Naive thymus-derived CD4-positive, alpha-beta T cell (primary cell): ENCODE measurements around the gene SSBP4. TPM values are rescaled to one million over a fixed set of nuclear protein-coding genes. Genes with fewer than 3 reads are reported as not detected.

Source experiments
- ATAC-seq: fragments of 150-1000 bp; cut with Tn5 transposase; 2 replicates; pipeline ENCODE4 v1.10.0; 2021; ENCODE audit warnings: mild to moderate bottlenecking, moderate library complexity
- CTCF ChIA-PET: fragments of 350-600 bp; sonication (Branson Sonifier 250); formaldehyde crosslinking; loops from one replicate; lab custom pipeline; 2021; ENCODE audit warnings: antibody characterized with exemption; lab: Charles Lee
- POLR2A ChIA-PET: fragments of 350-600 bp; sonication (Branson Sonifier 250); formaldehyde crosslinking; loops from one replicate; lab custom pipeline; 2021; ENCODE audit warnings: antibody characterized with exemption, inconsistent platforms; lab: Charles Lee
- DNase-seq, 9 donors: peaks; one replicate each; pipeline versions ENCODE4 v3.0.0 to v3.0.0-alpha.2; 2020 to 2022; ENCODE audit warnings: mixed read lengths in 1 of 9
- H3K27ac ChIP-seq: one replicate; pipeline ENCODE4 v1.7.0; 2013; ENCODE audit warnings: mild to moderate bottlenecking, low read depth, low read length, moderate library complexity
- H3K27me3 ChIP-seq, 2 donors: one replicate each; pipeline ENCODE4 v1.7.0; 2013; ENCODE audit warnings: low read length in 2 of 2, mild to moderate bottlenecking in 2 of 2, moderate library complexity in 2 of 2; ENCODE audit not compliant: control insufficient read depth in 2 of 2, insufficient read depth in 2 of 2
- H3K36me3 ChIP-seq, 3 experiments: 1 replicate in 2 of 3; 2 replicates in 1 of 3; pipeline ENCODE4 v1.7.0; 2013; ENCODE audit warnings: low read length in 3 of 3, mild to moderate bottlenecking in 3 of 3, moderate library complexity in 1 of 3; ENCODE audit not compliant: insufficient read depth in 3 of 3, control insufficient read depth in 2 of 3
- H3K4me1 ChIP-seq, 2 donors: one replicate each; pipeline ENCODE4 v1.7.0; 2013; ENCODE audit warnings: low read length in 2 of 2, mild to moderate bottlenecking in 2 of 2, moderate library complexity in 1 of 2; ENCODE audit not compliant: control insufficient read depth in 2 of 2, insufficient read depth in 2 of 2
- H3K4me3 ChIP-seq: 2 replicates; pipeline ENCODE4 v1.7.0; 2013; ENCODE audit warnings: mild to moderate bottlenecking, low read length
- H3K9me3 ChIP-seq, 3 experiments: 1 replicate in 2 of 3; 2 replicates in 1 of 3; pipeline ENCODE4 v1.7.0; 2013; ENCODE audit warnings: low read length in 3 of 3; ENCODE audit not compliant: control insufficient read depth in 2 of 3
- H3K27ac Mint-ChIP-seq, 9 donors: one replicate each; pipeline ENCODE4 v1.8.0; 2020 to 2022; ENCODE audit warnings: mixed read lengths in 9 of 9, mild to moderate bottlenecking in 8 of 9, moderate library complexity in 5 of 9, inconsistent platforms in 2 of 9
- H3K27me3 Mint-ChIP-seq, 5 donors: one replicate each; pipeline ENCODE4 v1.8.0; 2021 to 2022; ENCODE audit warnings: mixed read lengths in 5 of 5, mild to moderate bottlenecking in 1 of 5
- H3K36me3 Mint-ChIP-seq, 5 donors: one replicate each; pipeline ENCODE4 v1.8.0; 2020 to 2022; ENCODE audit warnings: mixed read lengths in 5 of 5, mild to moderate bottlenecking in 3 of 5, inconsistent platforms in 1 of 5
- H3K4me1 Mint-ChIP-seq, 7 donors: one replicate each; pipeline ENCODE4 v1.8.0; 2020 to 2022; ENCODE audit warnings: mixed read lengths in 7 of 7, mild to moderate bottlenecking in 3 of 7, inconsistent platforms in 1 of 7
- H3K4me3 Mint-ChIP-seq, 10 donors: one replicate each; pipeline ENCODE4 v1.8.0; 2020 to 2022; ENCODE audit warnings: mild to moderate bottlenecking in 10 of 10, mixed read lengths in 10 of 10, moderate library complexity in 6 of 10, inconsistent platforms in 2 of 10
- H3K9me3 Mint-ChIP-seq, 11 donors: one replicate each; pipeline ENCODE4 v1.8.0; 2020 to 2022; ENCODE audit warnings: mixed read lengths in 11 of 11, mild to moderate bottlenecking in 4 of 11, inconsistent platforms in 1 of 11, moderate library complexity in 1 of 11
- intact Hi-C, 2 donors: fragments of 100-400 bp; cut with micrococcal nuclease; formaldehyde crosslinking; loops; one replicate each; pipeline ENCODE4 v1.15.1; 2023
- polyA plus RNA-seq, 2 donors: library from polyadenylated mRNA; unstranded; fragments of 300-500 nt; fragmentation: Illumina TruSeq; gene quantifications; one replicate each; pipeline ENCODE4 v1.2.3, GENCODE V29; 2021
- total RNA-seq, 6 experiments: library from RNA in 5 of 6; stranded (reverse) in 5 of 6; gene quantifications; 1 replicate in 5 of 6; 2 replicates in 1 of 6; pipeline ENCODE4 v1.2.3 and lab custom pipeline; 2021 to 2026

Gene SSBP4
- total and polyA plus RNA-seq, 7 experiments from 2014 or later: 27.0 to 185 (median 40.7) TPM

DNA sequence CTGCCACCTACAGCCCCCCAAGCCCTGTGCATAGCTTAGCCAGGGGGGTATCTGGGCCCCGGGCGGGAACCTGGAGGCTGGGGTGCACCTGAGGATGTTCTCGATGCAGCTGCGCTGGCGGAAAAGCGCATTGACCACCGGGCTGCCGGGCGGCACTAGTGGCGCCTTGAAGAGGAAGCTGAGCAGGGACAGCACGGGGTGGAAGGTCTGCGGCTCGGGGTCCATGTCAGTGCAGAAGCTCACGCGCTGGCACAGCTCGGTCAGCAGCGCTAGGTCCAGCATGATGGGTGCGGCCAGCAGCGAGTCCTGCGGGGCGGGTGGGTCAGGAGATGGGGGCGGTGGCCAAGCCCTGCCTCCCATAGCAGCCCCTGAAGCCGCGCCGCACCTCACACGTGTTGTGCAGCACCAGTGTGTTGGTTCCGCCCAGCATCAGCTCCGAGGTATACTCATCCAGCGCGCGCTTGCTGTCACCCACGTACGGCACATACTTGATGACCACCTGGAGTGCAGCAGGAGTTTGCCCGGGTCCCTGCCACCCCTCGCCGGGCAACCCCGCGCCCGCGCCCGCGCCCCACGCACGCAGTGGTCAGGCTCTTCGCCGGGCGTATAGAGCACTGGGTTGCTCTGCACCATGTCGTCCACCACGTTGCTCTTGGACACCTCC lies 16.1 kb downstream of the SSBP4 start:
- peaks cover 0 to 26% (median 21%) of the 10 kb centered on the region in 7 donors for H3K4me1 Mint-ChIP-seq
- DNase-seq (no peak), ATAC-seq (no peak)
- H3K27me3 ChIP-seq: no peaks in the 10 kb centered on the region
- no peaks in the 10 kb centered on the region for H3K9me3 Mint-ChIP-seq
- intact Hi-C loops: loop anchor here in 1 of 2 donors (5.0 kb wide), 1 partner anchor 202 kb away; the partner anchor contains the start of gene KLHL26
- ChIA-PET CTCF (interaction anchor here (0.6 to 1.1 kb wide), 2 partner anchors 16 to 18 kb away, joined by 3 read pairs; partner anchors contain the start of gene SSBP4), POLR2A (interaction anchor here (1.0 to 1.8 kb wide), 4 partner anchors 15 to 85 kb away, joined by 3 to 5 read pairs (median 3); partner anchors contain the start of gene SSBP4)
- H3K4me3 ChIP-seq: no peak overlapping the region
- peaks cover 0 to 6% (median 0%) of the 10 kb centered on the region in 5 donors for H3K36me3 Mint-ChIP-seq
- peak overlapping the region in 8 of 10 donors; percentile 50 to 83 (median 71) for H3K4me3 Mint-ChIP-seq
- no peaks in the 10 kb centered on the region for H3K27me3 Mint-ChIP-seq
- peaks cover 11 to 18% of the 10 kb centered on the region in 2 donors for H3K4me1 ChIP-seq
- H3K36me3 ChIP-seq: no peaks in the 10 kb centered on the region
- no peaks in the 10 kb centered on the region for H3K9me3 ChIP-seq
- no peak overlapping the region for H3K27ac Mint-ChIP-seq
- H3K27ac ChIP-seq: no peak overlapping the region

DNA sequence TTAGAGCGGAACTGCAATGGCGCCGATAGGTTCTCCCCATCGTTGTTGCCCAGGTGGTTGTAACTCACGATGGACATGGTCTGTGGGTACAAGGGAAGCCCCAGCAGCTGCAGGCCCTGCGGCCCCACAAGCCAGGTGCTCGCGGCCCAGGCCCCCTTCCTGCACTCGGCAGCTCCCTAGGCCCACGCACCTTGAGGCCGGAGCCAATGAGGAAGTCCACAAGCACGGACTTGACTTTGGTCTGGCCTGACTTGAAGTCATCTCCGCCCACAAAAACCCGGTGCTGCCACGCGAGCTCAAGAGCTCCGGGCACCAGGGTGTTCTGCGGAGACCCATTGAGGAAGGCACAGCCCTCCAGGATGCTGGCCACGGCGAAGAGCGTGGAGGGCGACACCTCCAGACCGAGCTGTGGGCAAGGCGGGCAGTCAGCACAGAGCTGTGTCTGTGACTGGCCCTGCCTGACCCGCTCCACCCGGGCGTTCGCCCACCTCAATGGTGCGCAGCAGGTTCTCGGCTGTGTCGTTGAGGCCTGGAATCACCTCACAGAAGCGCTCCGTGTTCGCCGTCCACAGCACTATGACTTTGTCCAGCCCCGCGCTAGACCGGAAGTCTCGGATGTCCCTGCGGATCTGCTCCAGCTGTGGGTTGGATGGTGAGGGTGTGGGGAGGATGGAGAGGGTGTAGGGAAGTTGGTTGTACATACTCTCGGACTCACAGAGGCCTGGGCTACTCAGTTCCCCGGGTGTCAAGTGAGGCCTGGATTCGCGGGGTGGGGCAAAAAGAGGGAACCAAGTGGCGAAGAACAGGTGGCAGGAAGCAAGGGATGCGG lies 16.9 kb downstream of the SSBP4 start:
- H3K36me3 Mint-ChIP-seq: peaks cover 0 to 6% (median 0%) of the 10 kb centered on the region in 5 donors

GRCh38 chr19:18436671-18437490 lies 17.7 kb downstream of the SSBP4 start:
- Mint-ChIP-seq H3K27me3 (no peaks in the 10 kb centered on the region), H3K4me3 (peak overlapping the region; percentile 73 to 89 (median 83)), H3K27ac (peak overlapping the region in 6 of 9 donors; percentile 22 to 71 (median 42)), H3K4me1 (peaks cover 0 to 37% (median 27%) of the 10 kb centered on the region in 7 donors), H3K36me3 (peaks cover 0 to 7% (median 0%) of the 10 kb centered on the region in 5 donors), H3K9me3 (peaks cover 0 to 1% (median 0%) of the 10 kb centered on the region in 11 donors)
- DNase-seq (peak in 8 of 9 donors; percentile 60 to 79 (median 72)), ATAC-seq (peak; percentile 68)
- no peaks in the 10 kb centered on the region for H3K9me3 ChIP-seq
- ChIA-PET CTCF (no interaction called here), POLR2A (interaction anchor here (0.8 to 1.3 kb wide), 4 partner anchors 10 to 18 kb away, joined by 3 to 4 read pairs (median 3); partner anchors contain the start of gene SSBP4)
- H3K4me1 ChIP-seq: peaks cover 5 to 16% of the 10 kb centered on the region in 2 donors
- H3K4me3 ChIP-seq: peak overlapping the region; percentile 41
- H3K36me3 ChIP-seq: no peaks in the 10 kb centered on the region
- intact Hi-C loops: loop anchor here in 1 of 2 donors (1.0 to 5.0 kb wide), 4 partner anchors 8 to 200 kb away; partner anchors contain the start of genes KLHL26 and SSBP4
- no peaks in the 10 kb centered on the region for H3K27me3 ChIP-seq
- peak overlapping the region; percentile 69 for H3K27ac ChIP-seq

More for the DNA sequence above, 16.9 kb downstream of the SSBP4 start:
- H3K4me1 Mint-ChIP-seq: peaks cover 0 to 31% (median 26%) of the 10 kb centered on the region in 7 donors
- Histone ChIP-seq H3K4me3 (no peak overlapping the region), H3K4me1 (peaks cover 4 to 13% of the 10 kb centered on the region in 2 donors), H3K27ac (no peak overlapping the region), H3K9me3 (no peaks in the 10 kb centered on the region), H3K36me3 (no peaks in the 10 kb centered on the region), H3K27me3 (no peaks in the 10 kb centered on the region)
- POLR2A ChIA-PET: interaction anchor here (0.6 to 1.3 kb wide), 3 partner anchors 15 to 1436 kb away, joined by 3 read pairs; partner anchors contain the start of gene SSBP4
- intact Hi-C loops: loop anchor here in 1 of 2 donors (5.0 kb wide), 1 partner anchor 201 kb away; the partner anchor contains the start of gene KLHL26
- peaks cover 0 to 1% (median 0%) of the 10 kb centered on the region in 11 donors for H3K9me3 Mint-ChIP-seq
- ATAC-seq (no peak), DNase-seq (no peak)
- CTCF ChIA-PET: interaction anchor here (1.1 kb wide), 1 partner anchor 17 kb away, joined by 3 read pairs; the partner anchor contains the start of gene SSBP4
- peak overlapping the region in 4 of 9 donors; percentile 21 to 71 (median 26) for H3K27ac Mint-ChIP-seq
- no peaks in the 10 kb centered on the region for H3K27me3 Mint-ChIP-seq
- H3K4me3 Mint-ChIP-seq: peak overlapping the region; percentile 50 to 89 (median 75)

- peak within 1 kb of the TSS in 4 of 9 donors; percentile 48 to 73 (median 67) for H3K27ac Mint-ChIP-seq
- Histone ChIP-seq H3K4me3 (peak within 1 kb of the TSS; percentile 43), H3K9me3 (no peaks in the 10 kb centered on the region), H3K4me1 (peaks cover 9 to 22% of the 10 kb centered on the region in 2 donors), H3K36me3 (no peaks in the 10 kb centered on the region), H3K27me3 (no peaks in the 10 kb centered on the region), H3K27ac (peak within 1 kb of the TSS; percentile 69)
- peaks cover 7 to 41% (median 34%) of the 10 kb centered on the region in 7 donors for H3K4me1 Mint-ChIP-seq
- H3K4me3 Mint-ChIP-seq: peak within 1 kb of the TSS; percentile 69 to 89 (median 83)
- intact Hi-C loops: loop anchor here in 1 of 2 donors (1.0 to 5.0 kb wide), 4 partner anchors 8 to 200 kb away; partner anchors contain the start of genes KLHL26 and SSBP4
- peaks cover 0 to 14% (median 0%) of the 10 kb centered on the region in 5 donors for H3K36me3 Mint-ChIP-seq
- ChIA-PET CTCF (no interaction called here), POLR2A (interaction anchor here (0.6 to 1.0 kb wide), 3 partner anchors 10 to 265 kb away, joined by 3 to 4 read pairs (median 3); no protein-coding TSS in a partner anchor)
- DNase-seq (peak in 6 of 9 donors; percentile 34 to 64 (median 44)), ATAC-seq (peak; percentile 34)
- peaks cover 0 to 5% (median 0%) of the 10 kb centered on the region in 11 donors for H3K9me3 Mint-ChIP-seq
- peaks cover 0 to 2% (median 0%) of the 10 kb centered on the region in 5 donors for H3K27me3 Mint-ChIP-seq
Observed at GRCh38 chr19:18437491-18438330, 18.5 kb downstream of the SSBP4 start, which contains the start of gene ISYNA1. Gene ISYNA1 (minus strand): TSS chr19:18438133. CDS start chr19:18437979, 154 bp downstream.
